HG03135 (cell line): ENCODE measurements around the gene ALAS1.

ENCODE experiments used
- ATAC-seq: cut with Tn5 transposase; IDR thresholded peaks from one replicate; pipeline ENCODE4 v1.9.1; 2021; ENCODE audit warnings: mild to moderate bottlenecking, moderate library complexity; ENCODE audit not compliant: unreplicated experiment

The ALAS1 gene

DNA sequence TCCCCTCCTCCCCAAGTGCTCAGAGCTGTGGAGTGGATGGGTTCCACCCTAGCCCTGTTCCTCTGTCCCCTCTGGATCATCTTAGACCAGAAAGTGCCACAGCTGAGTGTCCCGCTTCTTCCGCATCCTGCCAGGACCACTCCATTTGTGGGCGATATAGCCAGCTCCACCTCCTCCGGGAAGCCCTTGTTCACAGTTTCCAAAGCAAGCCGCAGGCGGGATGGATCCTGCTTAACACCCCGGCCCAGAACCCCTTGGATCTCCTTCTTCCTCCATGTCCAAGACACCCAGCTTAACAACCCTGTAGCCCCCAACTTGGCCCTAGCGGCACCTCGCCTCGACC lies 490 bp upstream of the ALAS1 start:
- ATAC-seq: no peak

DNA sequence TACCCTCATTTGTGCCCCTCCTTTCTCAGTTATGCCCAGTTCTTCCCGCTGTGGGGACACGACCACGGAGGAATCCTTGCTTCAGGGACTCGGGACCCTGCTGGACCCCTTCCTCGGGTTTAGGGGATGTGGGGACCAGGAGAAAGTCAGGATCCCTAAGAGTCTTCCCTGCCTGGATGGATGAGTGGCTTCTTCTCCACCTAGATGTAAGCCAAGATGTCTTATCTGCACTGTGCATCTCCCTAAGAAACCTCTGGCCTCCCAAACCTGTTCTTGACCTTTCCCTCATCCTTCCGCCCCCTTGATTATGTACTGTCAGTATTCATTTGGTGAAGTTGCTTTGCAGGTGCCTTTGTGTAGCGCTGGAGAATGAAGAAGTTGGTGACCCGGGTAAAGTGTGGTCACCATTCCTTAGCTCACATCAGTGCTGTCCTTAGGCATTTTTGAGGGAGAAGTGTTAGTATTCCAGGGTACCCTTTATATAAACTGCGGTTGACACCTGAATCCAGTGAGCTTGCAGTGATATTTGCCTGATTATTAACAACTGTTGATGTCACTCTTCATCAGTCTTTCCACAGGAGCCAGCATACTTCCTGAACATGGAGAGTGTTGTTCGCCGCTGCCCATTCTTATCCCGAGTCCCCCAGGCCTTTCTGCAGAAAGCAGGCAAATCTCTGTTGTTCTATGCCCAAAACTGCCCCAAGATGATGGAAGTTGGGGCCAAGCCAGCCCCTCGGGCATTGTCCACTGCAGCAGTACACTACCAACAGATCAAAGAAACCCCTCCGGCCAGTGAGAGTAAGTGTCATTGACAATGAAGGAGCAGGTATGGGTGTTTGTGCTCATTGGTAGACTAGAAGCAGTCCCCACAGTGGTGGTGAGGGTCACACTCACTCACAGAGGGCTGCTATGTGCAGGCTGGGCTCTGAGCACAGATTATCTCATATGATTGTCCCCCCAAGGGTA lies 966 bp downstream of the ALAS1 start:
- no peak for ATAC-seq

DNA sequence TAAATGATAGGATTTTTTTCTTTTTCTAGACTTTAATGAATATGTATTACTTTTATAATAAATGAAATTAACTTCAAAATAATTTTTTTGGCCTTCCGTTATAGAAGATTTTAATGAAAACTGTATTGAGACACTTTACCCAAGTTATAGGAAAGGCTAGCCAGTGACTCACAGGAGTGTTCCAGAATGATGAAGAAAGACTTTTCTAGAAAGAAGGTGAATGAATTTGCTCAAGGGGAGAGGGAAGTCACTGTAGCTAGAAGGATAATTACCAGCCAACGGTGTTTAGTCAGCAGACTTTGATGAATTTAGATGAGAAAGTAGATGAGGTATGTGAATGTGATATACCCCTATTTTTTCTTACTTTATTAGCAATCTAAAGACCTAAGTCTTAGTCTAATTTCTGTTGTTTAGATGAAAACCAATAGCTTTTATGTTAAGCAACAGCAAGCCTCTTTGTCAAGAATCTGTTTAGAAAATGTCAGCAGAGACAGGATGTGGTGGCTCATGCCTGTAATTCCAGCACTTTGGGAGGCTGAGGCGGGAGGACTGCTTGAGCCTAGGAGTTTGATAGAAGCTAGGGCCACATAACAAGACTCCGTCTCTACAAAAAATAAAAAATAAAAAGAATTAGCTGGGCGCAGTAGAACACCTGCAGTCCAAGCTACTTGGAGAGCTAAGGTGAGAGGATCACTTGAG lies 3.2 kb downstream of the ALAS1 start:
- no peak for ATAC-seq

DNA sequence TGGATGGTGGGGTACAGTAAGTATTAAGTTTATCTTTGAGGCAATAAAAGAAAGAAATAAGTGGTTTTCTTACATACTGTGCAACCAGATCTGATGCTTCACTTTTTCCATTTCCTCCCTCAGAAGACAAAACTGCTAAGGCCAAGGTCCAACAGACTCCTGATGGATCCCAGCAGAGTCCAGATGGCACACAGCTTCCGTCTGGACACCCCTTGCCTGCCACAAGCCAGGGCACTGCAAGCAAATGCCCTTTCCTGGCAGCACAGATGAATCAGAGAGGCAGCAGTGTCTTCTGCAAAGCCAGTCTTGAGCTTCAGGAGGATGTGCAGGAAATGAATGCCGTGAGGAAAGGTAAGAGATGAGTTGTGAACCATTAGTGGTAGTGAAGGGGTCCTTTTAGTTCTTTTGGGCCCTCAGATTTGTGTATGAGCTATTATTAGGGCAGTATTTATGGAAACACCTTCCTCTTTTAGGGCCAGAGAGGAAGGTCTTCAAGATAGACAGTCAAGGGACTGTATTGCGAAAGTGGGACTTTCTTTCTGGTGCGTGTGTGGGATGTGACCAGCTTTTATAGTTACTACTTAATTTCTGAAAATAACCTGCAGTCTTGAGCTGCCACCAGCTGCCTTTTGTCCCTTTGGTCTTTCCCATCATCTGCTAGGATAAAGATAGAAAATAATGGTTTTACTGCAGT lies 4.6 kb downstream of the ALAS1 start:
- no peak for ATAC-seq

DNA sequence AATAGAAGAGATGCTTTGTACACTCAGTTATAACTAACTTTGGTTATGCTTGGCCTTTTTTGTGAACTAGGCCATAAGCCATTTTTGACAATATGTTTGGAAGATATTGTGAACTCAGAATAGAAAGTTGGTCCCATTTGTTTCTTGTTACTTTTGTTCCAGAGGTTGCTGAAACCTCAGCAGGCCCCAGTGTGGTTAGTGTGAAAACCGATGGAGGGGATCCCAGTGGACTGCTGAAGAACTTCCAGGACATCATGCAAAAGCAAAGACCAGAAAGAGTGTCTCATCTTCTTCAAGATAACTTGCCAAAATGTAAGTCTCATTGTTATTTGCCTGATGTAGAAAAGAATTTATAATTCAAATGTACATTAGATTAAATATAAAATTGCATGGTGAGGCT lies 5.7 kb downstream of the ALAS1 start:
- ATAC-seq: no peak

DNA sequence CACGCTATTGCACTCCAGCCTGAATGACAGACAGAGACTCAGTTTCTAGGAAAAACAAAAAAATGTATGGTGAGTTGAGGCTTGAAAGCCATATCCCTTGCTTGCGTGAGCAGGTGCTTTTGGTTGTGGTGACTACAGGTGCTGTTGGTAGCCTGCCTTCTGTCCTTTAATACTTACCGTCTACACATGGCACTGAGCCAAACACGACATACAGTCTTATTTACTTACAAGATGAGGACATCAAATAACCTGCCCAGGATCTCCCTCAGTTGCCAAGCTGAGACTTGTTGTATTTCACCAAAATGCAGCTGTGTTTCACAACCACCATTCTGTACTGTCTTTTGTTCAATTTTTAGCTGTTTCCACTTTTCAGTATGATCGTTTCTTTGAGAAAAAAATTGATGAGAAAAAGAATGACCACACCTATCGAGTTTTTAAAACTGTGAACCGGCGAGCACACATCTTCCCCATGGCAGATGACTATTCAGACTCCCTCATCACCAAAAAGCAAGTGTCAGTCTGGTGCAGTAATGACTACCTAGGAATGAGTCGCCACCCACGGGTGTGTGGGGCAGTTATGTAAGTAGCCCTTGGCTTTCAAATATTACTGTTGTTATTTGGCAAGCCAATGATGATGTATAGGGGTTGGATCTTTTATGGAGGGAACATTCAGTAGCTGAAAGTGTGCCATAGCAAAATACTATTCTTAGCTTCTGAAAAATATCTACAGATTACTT lies 6.5 kb downstream of the ALAS1 start:
- ATAC-seq: no peak

DNA sequence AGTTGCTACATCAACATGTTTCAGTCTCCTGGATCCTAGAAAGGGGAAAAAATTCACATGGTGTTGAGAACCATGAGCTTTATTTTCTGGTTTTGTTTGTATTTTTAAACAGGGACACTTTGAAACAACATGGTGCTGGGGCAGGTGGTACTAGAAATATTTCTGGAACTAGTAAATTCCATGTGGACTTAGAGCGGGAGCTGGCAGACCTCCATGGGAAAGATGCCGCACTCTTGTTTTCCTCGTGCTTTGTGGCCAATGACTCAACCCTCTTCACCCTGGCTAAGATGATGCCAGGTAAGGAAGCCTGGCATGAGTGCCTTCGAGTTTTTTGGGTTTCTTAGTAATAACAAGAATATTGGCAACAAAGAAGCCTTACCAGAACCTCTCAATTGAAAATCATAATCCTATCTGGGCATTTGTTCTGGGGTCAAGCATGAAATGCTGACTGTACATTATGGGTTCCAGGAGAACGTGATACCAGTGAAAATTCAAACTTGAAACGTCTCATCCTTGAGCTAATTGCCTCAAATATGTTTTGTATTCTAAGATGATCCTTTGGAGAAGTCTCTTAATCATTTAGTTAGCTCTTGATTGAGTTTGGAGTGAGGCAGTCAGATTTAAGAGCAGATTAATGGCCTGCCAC lies 7.9 kb downstream of the ALAS1 start:
- ATAC-seq: no peak

DNA sequence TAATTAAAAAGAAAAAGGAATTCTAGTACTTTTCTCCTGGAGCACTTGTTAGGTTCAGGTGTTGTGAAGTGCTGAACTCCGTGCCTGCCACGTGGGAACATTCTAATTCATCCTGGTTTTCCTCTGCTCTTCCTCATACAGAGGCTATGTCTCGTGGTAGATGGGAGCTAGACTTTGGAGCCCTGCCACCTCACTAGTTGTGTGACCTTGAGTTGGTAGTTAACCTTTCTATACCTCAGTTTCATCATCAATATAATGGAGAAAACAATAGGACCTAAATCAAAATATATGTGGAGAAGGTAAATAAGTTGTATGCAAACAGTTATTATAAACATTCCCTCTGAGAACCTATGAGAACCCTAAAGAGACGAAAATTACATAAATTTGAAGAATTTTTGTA lies 10.6 kb downstream of the ALAS1 start:
- ATAC-seq: no peak

DNA sequence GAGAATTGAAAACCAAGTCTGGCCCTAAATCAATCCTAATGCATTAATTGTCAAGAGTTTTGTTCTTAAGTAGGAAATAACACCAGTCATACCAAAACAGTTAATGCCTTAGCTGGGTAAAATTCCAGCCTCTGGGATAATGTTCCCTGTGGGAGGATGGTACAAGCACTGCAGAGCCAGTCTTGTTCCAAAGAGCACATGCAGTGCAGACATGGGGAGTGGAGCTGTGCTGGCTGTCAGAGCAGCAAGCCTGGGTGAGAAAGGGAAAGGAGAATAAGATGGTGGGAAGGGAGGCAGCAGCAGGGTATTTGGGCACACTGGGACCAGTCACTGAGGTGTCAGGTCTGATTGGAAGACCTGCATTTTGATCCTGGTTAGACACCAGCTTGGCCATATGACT lies 12.1 kb downstream of the ALAS1 start:
- ATAC-seq: no peak

DNA sequence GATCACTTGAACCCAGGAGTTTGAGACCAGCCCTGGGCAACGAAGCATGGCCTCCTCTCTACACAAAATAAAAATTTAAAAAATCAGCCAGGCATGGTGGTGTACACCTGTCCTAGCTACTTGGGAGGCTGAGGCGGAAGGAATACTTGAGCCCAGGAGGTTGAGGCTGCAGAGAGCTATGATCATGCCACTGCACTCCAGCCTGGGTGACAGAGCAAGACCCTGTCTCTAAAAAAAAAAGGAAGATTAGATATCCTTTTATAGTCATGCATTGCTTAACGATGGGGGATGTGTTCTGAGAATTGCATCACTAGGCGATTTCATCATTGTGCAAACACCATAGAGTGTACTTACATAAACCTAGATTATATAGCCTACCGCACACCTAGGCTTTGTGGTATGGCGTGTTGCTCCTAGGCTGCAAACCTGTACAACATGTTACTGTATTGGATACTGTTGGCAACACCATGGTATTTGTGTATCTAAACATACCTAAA lies 12.6 kb downstream of the ALAS1 start:
- no peak for ATAC-seq

DNA sequence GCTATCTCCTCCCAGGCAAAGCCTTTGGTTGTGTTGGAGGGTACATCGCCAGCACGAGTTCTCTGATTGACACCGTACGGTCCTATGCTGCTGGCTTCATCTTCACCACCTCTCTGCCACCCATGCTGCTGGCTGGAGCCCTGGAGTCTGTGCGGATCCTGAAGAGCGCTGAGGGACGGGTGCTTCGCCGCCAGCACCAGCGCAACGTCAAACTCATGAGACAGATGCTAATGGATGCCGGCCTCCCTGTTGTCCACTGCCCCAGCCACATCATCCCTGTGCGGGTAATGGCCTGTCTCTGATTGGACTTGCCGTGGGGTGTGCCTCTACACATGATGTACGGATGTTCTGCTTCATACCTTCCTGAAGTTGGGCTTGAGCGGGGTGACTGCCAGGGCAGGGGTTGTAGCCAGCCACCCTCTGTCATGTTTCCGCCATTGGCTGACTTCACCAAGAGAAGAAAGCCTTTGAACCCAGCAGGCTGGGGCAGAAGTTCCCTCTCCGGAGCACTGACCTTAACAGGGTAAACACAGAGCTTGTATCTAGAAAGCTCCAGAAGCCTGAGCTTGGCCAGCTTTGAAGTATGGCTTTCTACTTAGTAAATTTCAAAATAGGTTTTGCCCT lies 13.4 kb downstream of the ALAS1 start:
- no peak for ATAC-seq

DNA sequence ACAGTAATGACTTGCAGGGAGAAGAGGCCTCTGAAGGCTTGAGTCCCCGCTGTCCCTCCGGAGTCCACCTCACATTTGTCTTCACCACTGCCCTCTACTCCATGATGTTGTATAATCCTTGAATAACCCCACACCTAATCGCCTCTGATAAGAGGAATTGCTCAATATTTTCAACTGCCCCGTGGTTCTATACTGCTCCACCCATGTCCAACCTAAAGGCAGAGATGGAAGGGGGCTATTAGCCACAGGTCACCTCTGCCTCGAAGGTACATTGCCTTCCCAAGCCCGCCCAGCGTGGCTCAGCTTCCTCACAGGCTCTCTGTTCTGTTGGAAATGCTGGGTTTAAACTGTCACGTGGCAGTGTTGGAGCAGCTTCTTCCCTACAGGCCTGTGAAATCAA lies 15.0 kb downstream of the ALAS1 start:
- no peak for ATAC-seq

DNA sequence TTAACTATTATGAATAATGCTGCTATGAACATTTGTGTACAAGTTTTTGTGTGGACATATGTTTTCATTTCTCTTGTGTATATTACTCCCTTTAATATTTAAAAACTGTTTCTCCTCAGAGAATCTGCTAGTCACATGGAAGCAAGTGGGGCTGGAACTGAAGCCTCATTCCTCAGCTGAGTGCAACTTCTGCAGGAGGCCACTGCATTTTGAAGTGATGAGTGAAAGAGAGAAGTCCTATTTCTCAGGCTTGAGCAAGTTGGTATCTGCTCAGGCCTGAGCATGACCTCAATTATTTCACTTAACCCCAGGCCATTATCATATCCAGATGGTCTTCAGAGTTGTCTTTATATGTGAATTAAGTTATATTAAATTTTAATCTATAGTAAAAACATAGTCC lies 15.9 kb downstream of the ALAS1 start:
- no peak for ATAC-seq

DNA sequence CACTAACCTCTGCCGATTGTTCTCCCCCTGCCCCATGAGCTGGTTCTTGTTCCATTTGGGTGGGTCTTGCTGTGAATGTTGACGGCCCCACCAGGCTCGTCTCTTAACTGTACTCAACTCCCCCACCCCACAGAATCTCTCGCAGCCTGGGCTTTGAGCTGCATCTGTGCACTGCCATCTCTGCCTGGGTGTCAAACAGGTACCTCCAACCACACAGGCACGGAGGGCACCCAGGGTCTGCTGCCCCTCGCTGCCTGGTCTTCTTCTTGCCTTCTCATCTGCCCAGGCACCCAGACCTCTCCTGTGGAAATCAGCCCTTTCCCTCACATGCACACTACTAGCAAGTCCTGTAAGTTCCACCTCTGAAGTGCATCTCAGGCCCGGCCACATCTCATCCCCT lies 17.4 kb downstream of the ALAS1 start:
- no peak for ATAC-seq

DNA sequence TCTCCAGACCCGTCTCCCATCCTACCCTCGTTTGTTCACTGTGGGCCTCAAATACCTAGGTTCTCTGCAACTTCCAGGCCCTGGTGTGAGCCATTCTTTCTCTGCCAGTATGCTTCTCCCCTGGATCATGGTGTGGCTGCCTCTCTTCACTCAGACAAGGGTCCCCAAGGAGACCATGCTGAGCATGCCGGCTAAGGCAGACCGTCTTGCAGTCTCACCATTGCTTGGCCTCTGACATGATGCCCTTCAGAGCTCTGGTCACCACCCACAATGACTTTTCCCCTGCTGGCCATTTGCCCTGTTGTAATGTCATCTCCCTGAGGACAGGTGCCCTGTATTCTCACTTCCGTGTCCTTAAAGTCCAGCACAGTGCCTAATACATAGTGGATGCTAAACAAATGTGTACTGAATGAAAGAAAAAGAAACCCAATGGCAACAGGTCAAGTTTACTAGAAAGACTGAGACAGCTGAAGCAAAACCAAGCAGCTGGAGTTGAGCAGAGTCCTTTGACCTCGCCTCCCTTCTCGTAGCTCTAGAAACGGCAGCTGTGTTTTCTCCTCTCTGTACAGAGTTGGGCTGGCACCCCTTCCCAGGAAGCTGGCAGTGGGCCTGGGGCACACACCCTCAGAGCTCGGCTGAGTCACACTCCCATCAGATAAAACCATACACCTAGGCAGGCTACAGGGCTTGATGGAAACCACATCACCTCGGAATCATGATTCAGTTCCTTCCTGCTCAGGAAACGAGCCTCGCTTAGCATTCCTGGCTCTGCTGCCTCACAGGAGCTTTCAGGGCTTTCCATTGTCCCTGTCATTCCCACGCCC lies 18.8 kb downstream of the ALAS1 start:
- no peak for ATAC-seq

DNA sequence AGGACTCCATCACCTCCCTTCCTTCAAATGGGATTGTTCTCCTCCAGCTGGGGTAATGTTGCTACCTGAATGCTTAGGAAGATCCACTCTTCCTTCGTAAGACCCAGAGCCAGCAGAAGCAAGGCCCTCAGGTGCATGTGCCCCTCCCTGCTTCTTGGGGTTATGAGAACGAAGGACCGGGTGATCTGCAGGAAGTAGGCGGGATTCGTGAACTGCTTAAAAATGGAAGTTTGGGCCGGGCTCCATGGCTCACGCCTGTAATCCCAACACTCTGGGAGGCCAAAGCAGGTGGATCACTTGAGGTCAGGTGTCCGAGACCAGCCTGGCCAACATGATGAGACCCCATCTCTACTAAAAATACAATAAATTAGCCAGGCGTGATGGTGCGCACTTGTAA lies 19.4 kb downstream of the ALAS1 start:
- no peak for ATAC-seq

DNA sequence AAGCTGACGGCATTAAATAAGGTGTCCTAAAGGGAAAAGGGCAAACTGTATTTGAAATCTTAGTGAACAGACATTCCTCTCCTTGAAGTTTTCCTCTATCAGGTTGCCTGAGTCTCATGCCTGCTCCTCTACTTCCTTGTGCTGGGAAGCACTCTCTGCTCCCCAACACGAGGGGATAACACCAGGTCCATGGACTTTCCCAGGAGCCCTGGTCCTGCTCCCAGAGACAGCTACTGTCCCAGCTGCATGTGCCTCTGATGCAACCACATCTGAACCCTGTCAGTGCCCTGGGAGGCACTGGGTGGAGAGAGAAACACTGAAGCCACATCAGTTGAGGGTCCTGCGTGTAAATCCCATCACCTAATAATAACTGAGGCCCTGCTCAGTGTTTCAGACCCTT lies 20.1 kb downstream of the ALAS1 start:
- ATAC-seq: no peak

DNA sequence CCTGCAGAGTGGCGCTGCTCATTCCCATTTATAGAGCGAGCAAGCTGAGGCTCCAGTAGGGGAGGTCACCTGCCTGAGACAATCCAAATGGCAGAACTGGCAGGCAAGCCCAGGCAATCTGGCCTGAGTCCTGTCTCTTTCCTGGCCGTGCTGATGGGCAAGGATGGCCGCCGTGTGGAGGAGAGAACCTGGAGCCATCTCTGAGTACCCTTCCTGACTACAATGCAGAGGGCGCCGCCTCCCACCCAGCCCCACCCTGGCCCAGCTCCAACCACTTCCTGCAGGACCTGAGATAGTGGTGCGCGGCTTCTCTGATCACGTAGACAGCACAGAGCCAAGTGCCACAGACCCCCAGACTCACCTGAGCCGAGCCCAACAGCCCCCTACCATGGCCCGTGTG lies 20.5 kb downstream of the ALAS1 start:
- ATAC-seq: no peak
